HK-2 (cell line): ENCODE measurements around the gene LYPD8.
"Not testable (repeated sequence)": the region's sequence is repeated elsewhere in the genome, so short reads cannot be mapped to it uniquely, and the experiment has no call there.

ENCODE experiments used
- DNase-seq: peaks from one replicate; pipeline ENCODE4 v3.0.0-alpha.2; 2018; ENCODE audit not compliant: unreplicated experiment

LYPD8 gene, protein sequence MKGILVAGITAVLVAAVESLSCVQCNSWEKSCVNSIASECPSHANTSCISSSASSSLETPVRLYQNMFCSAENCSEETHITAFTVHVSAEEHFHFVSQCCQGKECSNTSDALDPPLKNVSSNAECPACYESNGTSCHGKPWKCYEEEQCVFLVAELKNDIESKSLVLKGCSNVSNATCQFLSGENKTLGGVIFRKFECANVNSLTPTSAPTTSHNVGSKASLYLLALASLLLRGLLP

DNA sequence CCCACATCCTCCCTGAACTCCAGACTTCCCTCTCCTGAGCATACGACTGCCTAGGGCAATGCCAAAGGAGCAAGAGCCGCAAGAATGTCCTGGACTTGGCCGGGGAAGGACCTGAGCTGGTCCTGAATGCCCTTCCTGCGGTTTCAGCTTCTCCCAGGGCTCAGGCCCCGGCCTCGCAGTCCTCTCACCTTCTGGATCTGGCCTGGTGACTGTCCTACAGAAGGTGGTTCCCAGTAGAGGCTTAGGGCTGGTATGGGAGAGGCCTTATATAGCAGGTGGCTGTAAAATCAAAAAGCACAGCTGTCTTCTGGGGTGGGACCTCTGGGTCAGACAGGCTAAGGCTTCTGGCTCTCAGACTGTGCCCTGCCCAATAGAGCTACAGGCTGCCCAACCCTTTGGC is at the start of gene LYPD8:
Gene LYPD8 (minus strand): TSS at position 243 of the 400 bp plus-strand sequence. CDS start 4,678 bp downstream, outside the sequence.
- no peak for DNase-seq

DNA sequence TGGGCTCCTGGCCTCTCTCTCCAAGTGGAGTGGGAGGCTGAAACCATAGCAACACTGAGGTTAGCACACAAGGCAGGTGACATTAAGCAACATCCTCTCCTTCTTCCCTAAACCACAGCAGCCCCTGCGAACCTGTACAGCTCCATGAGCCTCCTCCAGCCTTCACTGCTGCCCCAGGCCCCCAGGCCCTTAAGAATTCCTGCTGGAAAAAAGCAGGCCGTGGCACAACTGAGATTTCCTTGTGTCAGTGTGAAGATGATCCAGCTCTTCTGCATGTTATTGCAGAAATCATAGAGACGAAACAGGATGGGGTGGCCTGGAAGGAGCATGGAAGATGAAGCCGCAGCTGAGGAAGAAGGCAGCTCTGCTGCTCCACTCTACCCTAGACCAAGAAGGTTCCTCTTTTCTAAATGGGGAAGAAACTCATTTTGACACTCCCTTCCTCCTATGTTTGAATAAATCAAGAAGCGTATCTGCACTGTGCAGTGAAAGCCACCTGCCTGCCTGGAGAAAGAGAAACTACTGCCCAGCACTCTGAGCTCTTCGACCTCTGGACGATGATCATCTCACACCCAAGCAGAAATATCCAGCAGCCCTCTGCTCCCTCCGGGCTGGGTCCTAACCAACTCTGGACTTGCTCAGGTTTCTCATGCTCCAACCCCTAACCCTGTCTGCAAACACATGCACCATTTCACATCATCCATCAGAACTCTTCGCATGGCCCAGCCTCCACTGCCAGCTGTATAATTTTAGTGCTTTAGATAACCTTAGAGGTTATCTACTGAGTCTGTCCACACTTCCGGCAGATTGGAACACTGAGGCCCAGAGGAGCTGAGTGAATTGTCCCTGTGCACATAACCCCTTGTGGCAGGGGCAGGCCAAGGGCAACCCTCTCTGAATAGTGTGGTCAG is 49.5 kb upstream of the LYPD8 start:
- no peak for DNase-seq

DNA sequence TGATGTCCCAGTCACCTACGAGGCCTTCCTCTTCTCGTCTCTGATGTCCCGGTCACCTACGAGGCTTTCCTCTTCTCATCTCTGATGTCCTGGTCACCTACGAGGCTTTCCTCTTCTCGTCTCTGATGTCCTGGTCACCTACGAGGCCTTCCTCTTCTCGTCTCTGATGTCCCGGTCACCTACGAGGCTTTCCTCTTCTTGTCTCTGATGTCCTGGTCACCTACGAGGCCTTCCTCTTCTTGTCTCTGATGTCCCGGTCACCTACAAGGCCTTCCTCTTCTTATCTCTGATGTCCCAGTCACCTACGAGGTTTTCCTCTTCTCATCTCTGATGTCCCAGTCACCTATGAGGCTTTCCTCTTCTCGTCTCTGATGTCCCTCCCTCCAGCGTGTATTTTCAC is 47.9 kb upstream of the LYPD8 start:
- not testable (repeated sequence) for DNase-seq

DNA sequence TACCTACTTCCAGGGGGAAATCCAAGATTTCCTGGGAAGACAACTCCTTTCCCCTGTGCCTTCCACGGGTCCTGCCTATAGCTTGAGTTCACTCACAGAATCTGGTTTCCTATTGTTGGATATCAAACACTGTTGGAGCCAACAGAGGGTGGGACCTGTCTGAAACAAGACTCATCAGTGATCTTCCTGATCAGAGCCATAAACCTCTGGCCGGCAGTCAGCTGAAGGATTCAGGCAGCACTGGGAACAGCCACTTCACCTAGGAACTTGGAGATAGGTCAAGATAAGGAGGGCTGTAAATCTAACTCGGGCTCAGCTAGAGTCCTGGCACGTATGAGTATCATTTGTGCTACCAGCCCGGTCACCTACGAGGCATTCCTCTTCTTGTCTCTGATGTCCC is 46.9 kb upstream of the LYPD8 start:
- DNase-seq: no peak

DNA sequence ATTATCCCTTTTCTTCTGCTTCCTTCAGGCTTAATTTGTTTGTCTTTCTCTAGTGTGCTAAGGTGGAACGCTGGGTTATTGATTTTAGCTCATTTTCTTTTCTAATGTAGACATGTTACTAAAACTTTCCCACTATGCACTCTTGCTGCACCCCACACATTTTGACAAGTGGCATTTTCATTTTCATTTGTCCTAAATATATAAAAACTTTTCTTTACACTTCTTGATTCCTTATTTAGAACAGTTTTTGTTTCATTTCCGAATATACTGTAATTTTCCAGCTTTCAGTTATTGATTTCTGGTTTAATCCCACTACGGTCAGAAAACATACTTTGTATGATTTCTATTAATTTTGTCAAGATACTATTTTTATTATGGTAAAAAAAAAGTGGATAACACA is 44.9 kb upstream of the LYPD8 start:
- DNase-seq: no peak

DNA sequence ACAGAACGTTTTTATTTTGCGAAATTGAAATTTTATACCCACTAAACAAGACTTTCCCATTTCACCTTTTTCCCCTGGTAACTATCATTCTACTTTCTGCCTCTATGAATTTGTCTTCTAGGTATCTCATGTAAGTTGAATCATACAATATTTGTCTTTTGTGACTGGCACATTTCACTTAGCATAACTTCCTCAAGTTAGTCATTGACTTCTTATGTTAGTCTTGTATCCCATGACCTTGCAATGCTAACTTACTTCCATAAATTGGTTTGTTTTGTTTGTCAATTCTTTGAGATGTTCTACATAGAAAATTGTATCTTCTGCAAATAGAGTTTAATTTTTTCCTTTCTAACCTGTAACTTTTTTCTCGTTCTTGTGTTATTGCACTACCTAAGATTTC is 43.2 kb upstream of the LYPD8 start:
- no peak for DNase-seq

DNA sequence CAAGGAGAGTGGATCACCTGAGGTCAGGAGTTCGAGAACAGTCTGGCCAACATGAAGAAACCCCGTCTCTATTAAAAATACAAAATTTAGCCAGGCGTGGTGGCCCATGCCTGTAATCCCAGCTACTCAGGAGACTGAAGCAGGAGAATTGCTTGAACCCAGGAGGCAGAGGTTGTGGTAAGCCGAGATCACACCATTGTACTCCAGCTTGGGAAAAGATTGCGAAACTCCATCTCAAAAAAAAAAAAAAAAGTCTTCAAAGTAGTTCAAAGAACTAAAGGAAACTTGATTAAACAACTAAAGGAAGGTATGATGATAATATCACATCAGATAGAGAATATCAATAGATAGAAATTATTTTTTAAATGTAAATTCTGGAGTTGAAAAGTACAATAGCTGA is 39.1 kb upstream of the LYPD8 start:
- not testable (repeated sequence) for DNase-seq

DNA sequence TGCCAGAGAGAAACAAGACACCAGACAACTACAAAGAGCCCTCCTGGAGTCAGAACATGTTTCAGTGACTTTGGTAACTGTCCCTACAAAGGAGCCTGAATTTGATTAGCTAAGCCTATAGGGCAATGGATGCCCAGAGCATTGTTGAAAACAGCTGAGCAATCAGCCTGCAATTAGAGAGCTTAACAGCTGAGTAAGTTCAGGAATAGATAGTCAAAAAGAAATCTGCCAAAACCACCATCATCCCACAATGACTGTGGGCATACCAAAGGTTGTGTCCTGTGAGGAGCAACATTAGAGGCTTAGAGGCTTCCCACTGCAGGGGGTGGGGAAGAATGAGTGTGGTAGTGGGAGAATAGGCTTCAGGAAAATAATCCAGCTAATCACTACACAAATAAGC is 38.0 kb upstream of the LYPD8 start:
- DNase-seq: no peak

DNA sequence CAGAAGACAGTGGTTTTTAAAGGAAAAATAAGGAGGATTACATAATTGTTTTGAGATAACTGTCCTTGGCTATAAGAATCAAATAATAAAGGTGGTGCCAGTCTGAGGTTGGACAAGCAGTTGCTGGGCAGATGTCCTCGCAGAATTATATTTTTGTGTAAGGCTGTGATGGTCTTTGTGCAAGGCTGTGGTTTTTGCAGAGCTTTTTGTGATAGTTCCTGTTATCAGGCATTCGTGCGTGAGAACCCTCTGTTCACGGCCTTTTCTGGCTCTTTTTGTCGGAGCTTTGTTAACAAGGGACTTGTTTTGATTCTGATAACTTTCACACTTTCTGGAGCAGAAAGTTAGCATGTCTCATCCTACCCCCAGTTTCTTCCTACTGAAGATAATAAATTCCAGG is 36.8 kb upstream of the LYPD8 start:
- no peak for DNase-seq

DNA sequence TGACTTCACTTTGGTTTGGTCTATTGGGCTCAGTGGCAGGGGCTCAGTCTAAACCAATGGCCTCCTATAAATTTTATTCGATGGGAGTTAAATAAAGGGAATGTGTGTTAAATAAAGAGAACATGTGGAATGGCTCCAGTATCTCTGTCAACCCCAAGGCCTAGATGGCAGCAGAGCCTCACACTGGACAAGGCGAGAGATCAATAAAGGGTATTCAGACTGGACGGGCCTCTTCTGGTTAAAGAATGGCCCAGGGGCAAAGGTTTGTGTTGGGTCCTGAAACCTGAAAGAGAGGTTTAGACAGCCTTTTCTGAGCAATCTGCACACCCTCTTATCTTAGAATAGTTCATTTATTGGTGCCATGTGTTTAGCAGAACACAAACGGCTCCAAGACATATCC is 35.5 kb upstream of the LYPD8 start:
- DNase-seq: no peak

DNA sequence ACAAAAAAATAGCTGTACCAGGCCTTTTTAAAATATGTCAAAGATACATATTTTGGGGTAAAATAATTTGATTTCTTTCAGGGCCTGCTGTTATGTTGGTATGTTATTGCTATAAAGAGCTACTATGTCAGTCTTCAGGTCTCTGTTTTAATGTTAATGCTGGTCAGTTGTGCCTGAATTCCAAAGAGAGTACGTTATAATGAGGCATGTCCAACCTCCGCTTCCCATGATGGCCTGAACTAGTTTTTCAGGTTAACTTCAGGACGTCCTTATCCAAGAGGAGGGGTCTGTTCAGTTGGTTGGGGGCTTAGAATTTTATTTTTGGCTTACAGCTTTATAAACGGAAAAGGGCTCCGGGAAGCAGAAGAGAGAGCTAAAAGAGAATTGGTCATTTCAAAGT is 34.9 kb upstream of the LYPD8 start:
- DNase-seq: no peak

DNA sequence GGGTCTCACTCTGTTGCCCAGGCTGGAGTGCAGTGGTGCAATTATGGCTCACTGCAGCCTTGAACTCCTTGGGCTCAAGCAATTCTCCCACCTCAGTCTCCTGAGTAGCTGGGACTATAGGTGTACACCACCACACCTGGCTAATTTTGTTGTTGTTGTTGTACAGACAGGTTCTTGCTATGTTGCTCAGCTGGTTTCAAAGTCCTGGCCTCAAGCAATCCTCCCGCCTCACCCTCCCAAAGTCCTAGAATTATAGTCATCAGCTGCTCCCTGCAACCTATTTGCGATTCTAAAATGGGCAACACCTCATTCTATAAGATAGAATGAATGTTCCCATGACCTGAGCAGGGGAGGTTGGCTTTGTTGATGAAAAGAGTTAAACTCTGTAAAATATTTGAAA is 33.8 kb upstream of the LYPD8 start:
- not testable (repeated sequence) for DNase-seq

DNA sequence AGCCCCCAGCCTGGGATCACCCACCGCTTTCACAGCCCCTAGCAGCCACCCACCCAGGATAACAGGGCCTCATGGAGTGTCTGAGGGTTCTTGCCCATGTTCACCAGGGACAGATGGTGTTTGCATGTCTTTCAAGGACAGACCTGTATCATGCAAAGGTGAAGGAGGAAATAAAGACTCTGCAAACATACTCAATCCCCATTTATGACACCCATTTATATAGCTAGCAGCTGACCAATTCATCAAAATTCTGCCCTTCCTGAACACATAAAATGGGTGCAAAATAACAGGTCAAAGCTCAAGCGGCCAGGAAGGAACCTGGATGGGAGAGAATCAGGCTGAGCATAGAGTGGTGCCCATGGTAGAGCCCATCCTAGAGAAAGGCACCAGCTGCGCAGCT is 32.8 kb upstream of the LYPD8 start:
- DNase-seq: no peak

DNA sequence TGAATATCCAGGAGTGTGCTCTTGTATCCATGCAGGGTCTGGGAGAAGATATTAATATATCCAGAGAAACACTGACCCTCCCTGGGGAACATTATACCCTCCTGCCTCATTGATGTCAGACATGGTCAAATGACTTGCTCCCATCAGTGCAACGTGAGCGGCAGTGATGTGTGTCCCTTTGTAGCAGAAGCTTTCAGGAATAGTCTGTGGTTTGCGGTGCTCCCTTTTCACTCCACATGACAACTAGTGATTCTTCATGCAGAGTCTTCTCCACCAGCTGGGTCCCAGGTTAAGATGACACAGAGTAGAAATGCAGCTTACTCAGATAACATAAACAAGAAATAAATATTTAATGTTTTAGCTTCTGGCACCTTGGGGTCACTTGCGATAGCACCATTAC is 31.9 kb upstream of the LYPD8 start:
- DNase-seq: no peak

DNA sequence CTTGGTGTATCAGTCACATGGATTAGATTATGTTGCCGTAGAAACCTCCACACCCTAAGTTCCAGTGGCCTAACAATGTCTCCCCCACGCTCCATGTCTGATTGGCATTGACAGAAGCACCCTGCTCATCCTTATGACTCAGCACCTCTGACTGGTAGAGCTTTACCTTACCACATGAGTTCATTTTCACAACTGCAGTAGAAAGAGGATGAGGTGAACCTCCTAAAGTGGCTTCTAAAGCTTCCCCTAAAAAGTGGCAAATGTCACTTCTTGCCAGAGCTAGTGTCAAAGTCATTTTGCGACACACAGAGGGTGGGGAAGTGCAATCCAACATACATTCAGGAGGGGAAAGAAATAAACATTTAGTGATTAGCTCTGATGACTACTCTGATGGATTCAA is 30.6 kb upstream of the LYPD8 start:
- DNase-seq: no peak

DNA sequence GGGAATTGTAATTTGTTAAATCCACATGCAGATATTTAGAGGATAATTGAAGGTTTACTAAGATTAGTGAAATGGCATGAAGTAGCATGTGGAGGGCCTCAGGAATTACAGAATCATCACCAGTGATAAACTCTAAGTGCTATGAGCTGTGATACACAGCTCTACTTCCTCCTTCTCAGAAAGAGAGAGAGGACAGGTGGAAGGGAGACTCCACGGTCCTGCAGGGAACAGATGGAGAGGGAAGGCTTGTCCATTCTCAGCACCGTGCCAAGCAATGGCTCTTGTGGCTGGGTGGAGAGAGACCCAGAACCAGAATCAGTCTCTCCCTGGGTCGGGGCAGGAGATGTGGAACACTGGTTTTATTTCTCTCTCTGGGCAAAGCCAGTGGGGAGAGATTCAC is 27.8 kb upstream of the LYPD8 start:
- DNase-seq: no peak

DNA sequence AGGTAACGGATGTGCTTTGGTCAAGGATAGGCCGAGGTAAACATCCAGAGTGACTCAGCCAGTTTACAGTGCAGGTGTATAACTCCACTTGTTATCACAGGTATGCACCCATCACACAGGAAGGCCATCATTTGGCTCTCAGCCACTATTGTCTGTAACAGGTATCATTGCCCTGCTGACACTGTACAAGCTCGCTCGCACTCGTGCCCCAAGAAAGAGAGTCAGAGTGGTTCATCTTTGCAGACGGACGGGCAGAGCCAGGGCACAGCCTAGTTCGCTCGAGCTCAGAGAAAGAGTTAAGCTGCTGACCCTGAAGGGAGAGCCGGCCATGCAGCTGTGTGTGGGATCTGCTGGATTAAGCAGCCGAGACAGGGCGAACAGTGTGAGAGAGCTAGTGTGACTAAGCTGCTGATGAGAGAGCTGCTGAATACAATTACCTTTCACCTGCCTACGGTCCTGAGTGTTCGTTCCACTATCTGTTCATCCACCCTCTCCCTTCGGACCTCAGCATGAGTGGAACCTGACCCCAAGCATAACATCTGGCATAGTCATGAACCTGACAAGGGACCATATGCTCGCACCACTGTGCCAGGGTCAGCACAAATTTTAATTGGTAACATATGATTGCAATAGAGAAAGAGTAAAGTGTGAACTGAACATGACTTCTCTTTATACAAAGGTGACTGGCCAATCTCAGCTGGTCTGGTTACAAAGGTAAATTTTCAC is 27.0 kb upstream of the LYPD8 start:
- no peak for DNase-seq

DNA sequence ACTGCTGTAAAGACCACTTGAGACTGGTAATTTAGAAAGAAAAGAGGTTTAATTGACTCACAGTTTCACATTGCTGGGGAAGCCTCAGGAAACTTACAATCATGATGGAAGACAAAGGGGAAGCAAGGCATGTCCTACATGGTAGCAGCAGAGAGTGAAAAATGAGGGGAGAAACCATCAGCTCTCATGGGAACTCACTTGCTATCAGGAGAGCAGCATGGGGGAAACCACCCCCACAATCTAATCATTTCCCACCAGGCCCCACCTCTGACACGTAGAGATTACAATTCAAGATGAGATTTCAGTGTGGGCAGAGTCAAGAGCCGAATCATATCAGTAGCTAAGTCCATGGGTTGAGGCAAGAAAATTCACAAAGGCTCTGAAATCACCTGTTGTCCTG is 23.8 kb upstream of the LYPD8 start:
- DNase-seq: no peak

DNA sequence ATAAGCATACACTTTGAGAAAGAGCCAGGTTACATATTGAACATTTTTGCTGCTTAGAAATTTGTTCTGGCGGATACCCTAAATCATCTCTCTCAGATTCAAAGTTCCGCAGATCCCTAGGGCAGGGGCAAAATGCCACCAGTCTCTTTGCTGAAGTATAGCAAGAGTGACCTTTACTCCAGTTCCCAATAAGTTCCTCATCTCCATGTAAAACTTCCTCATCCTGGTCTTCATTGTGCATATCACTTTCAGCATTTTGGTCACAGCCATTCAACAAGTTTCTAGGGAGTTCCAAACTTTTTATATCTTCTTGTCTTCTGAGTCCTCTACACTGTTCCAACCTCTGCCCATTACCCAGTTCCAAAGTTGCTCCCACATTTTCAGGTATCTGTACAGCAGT is 23.3 kb upstream of the LYPD8 start:
- no peak for DNase-seq

DNA sequence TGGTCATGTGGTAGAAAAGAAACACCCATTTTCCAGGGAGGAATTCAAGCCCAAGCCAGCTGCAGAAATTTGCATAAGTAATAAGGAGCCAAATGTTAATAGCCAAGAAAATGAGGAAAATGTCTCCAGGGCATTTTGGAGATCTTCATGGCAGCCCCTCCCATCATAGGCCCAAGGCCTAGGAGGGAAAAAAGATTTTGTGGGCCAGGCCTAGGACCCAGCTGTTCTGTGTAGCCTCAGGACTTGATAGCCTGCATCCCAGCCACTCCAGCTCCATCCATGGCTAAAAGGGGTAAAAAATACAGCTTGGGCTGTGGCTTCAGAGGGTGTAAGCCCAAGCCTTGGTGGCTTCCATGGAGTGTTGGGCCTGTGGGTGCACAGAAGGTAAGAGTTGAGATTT is 21.4 kb upstream of the LYPD8 start:
- DNase-seq: no peak

DNA sequence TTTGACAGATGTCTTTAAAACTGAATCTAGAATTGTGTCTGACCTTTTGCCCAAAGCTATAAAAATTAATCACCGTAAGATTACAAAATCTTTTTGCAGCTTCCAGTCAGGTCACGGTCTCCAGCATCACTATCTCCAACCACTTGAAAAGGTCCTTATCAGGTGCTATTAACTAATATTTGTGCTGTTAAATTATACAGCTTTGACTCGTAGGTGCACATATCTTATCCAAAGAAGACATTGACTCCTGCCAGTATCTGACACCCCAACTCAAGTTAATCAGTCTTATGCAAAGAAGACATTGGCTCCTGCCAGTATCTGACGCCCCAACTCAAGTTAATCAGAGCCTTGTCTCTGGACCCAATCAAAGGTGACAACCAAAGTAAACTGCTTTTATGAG is 19.9 kb upstream of the LYPD8 start:
- DNase-seq: no peak

DNA sequence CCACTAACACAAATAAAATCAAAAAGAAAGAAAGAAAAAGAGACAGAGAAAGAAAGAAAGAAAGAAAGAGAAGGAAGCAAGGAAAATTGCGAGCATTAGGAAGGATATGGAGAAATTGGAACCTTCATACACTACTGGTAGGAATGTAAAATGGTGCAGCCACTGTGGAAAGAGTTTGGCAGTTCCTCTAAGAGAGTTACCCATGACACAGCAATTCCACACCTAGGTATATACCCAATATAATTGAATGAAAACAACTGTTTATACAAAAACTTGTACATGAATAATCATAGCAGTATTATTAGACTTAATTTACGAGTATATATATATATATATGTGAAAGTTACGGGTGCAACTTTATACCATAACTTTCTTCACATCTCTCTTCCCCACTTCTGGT is 4.1 kb upstream of the LYPD8 start:
- DNase-seq: no peak

DNA sequence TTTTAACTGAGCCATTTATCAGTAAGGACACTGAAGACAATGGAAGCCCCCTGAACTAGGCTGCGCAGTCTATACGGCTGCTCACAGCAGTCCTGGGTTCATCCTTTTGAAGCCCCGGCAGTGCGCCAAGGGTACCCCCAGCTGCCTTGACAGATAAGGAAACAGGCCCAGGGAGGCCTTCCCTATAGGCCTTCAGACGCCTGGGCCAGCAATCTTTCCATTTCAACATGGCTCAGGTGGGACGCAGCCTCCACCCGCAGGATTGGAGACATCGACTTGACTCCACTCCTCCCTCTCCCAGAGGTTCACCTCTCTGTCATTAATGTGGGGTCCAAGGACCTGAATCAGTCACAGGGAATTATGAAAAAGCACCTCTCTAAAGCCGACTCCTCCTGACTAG is 2.8 kb upstream of the LYPD8 start:
- no peak for DNase-seq
